ENCODE data around the gene EIF2D.

Gene EIF2D

DNA sequence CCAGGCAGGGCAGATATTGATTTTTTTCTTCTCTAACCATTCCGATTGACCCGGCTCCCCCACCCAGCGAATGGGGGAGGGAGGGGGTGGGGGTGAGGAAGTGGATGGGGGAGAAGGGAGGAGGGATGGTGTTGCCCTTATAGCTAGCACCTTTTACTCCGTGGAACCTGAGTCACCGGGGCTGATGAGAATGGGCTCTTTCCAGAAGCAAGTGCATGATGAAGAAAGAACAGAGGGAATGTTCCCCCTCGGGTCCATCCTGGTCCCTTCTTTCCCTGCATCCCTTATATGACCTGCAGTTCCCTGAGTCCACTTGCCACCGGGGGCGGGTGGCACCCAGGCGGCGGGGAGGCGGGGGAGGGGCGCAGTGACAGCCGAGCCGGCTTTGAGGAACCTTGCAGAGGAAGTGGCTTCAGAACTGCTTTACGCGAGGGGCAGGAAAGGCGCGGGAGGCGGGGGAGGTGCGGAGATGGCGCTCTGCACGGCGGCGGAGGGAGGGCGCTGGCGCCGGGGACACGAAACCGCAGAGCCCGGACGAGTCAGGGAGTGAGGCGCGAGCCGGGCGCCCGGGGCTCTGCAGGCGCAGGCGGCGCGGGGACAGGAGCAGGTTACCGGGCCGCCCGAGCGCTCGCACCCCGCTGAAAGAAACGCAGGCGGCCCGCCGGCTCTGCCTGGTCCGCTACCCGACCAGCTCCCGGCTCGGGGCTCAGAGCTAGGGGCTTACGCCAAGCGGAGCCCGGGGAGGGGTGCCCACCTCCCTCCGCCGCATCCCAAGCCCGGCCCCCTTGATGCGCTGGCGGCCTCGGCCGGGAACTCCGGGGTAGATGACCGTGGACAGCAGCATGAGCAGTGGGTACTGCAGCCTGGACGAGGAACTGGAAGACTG, 55.3 kb downstream of the EIF2D start:
- Histone ChIP-seq H3K27me3 (ENCODE audit: insufficient read depth, low read length, poor library complexity) (no peaks in the 10 kb centered on the region), H3K4me1 (ENCODE audit: insufficient read depth, low read length) (peaks cover 60% of the 10 kb centered on the region), H3K4me2 (ENCODE audit: insufficient read depth, low read length) (peak overlapping the region; percentile 85), H3K9ac (ENCODE audit: low read depth, low read length) (peak overlapping the region; percentile 97), H3K79me2 (ENCODE audit: insufficient read depth, low read length) (peaks cover 49% of the 10 kb centered on the region), H3K9me3 (ENCODE audit: insufficient read depth, low read length, severe bottlenecking) (no peaks in the 10 kb centered on the region), H3K4me3 (ENCODE audit: low read depth in 1 of 2, low read length in 2 of 2) (peak overlapping the region; percentile 87 to 90), H3K27ac (ENCODE audit: low read length) (peak overlapping the region; percentile 97), H2AFZ (ENCODE audit: low read depth, low read length) (peak overlapping the region; percentile 81), H3K36me3 (ENCODE audit: insufficient read depth, low read length) (peaks cover 27% of the 10 kb centered on the region), H4K20me1 (ENCODE audit: insufficient read depth, low read length) (no peaks in the 10 kb centered on the region)
- ATAC-seq (ENCODE audit: insufficient read depth, low read depth) (peak; percentile 86), DNase-seq (peak; percentile 96)
- no peak for TF ChIP-seq EZH2 (IDR thresholded peaks at IDR 0.05; ENCODE audit: borderline replicate concordance, low read depth, low read length, severe bottlenecking)
- TF ChIP-seq CTCF (IDR thresholded peaks at IDR 0.05; ENCODE audit: borderline replicate concordance, extremely low read depth, low read length, poor library complexity, severe bottlenecking) = no peak

GRCh38 chr1:206556047-206556749, 56.1 kb downstream of the EIF2D start:
- peak overlapping the region; percentile 85 for H3K4me2 ChIP-seq (ENCODE audit: insufficient read depth, low read length)
- peaks cover 52% of the 10 kb centered on the region for H3K4me1 ChIP-seq (ENCODE audit: insufficient read depth, low read length)
- H3K9ac ChIP-seq (ENCODE audit: low read depth, low read length) = peak overlapping the region; percentile 97
- H3K27ac ChIP-seq (ENCODE audit: low read length) = peak overlapping the region; percentile 97
- H3K36me3 ChIP-seq (ENCODE audit: insufficient read depth, low read length) = peaks cover 21% of the 10 kb centered on the region
- ATAC-seq (ENCODE audit: insufficient read depth, low read depth) = peak; percentile 2; the same call in 1 of the 3 replicates
- DNase-seq = no peak
- peak overlapping the region in 1 of 2 experiments; percentile 87; a peak in 3 of 4 replicates for H3K4me3 ChIP-seq (ENCODE audit: low read depth in 1 of 2, low read length in 2 of 2)
- TF ChIP-seq EZH2 (IDR thresholded peaks at IDR 0.05; ENCODE audit: borderline replicate concordance, low read depth, low read length, severe bottlenecking) (no peak), CTCF (IDR thresholded peaks at IDR 0.05; ENCODE audit: borderline replicate concordance, extremely low read depth, low read length, poor library complexity, severe bottlenecking) (no peak)
- no peaks in the 10 kb centered on the region for H3K27me3 ChIP-seq (ENCODE audit: insufficient read depth, low read length, poor library complexity)
- no peaks in the 10 kb centered on the region for H3K9me3 ChIP-seq (ENCODE audit: insufficient read depth, low read length, severe bottlenecking)
- no peaks in the 10 kb centered on the region for H4K20me1 ChIP-seq (ENCODE audit: insufficient read depth, low read length)
- H3K79me2 ChIP-seq (ENCODE audit: insufficient read depth, low read length) = peaks cover 41% of the 10 kb centered on the region
- peak overlapping the region; percentile 81 for H2AFZ ChIP-seq (ENCODE audit: low read depth, low read length)

- Histone ChIP-seq H3K9ac (ENCODE audit: low read depth, low read length) (no peak overlapping the region), H2AFZ (ENCODE audit: low read depth, low read length) (no peak overlapping the region), H3K4me2 (ENCODE audit: insufficient read depth, low read length) (no peak overlapping the region), H3K4me3 (ENCODE audit: low read depth in 1 of 2, low read length in 2 of 2) (no peak overlapping the region), H3K36me3 (ENCODE audit: insufficient read depth, low read length) (peaks cover 14% of the 10 kb centered on the region), H3K9me3 (ENCODE audit: insufficient read depth, low read length, severe bottlenecking) (no peaks in the 10 kb centered on the region), H3K79me2 (ENCODE audit: insufficient read depth, low read length) (peaks cover 34% of the 10 kb centered on the region), H3K27ac (ENCODE audit: low read length) (no peak overlapping the region), H3K27me3 (ENCODE audit: insufficient read depth, low read length, poor library complexity) (no peaks in the 10 kb centered on the region), H3K4me1 (ENCODE audit: insufficient read depth, low read length) (peaks cover 45% of the 10 kb centered on the region), H4K20me1 (ENCODE audit: insufficient read depth, low read length) (no peaks in the 10 kb centered on the region)
- ATAC-seq (ENCODE audit: insufficient read depth, low read depth) (no peak), DNase-seq (no peak)
- TF ChIP-seq CTCF (IDR thresholded peaks at IDR 0.05; ENCODE audit: borderline replicate concordance, extremely low read depth, low read length, poor library complexity, severe bottlenecking) (no peak), EZH2 (IDR thresholded peaks at IDR 0.05; ENCODE audit: borderline replicate concordance, low read depth, low read length, severe bottlenecking) (no peak)
These were observed 56.8 kb downstream of the EIF2D start for GRCh38 chr1:206555473-206555935.

Data from DND-41 (cell line).